ENCODE results near the gene STARD13. TPM values are rescaled to one million over a fixed set of nuclear protein-coding genes. Genes with fewer than 3 reads are reported as not detected.
"Not testable (repeated sequence)": the region's sequence is repeated elsewhere in the genome, so short reads cannot be mapped to it uniquely, and the experiment has no call there.

The STARD13 gene
- total RNA-seq, 6 experiments from 2014 or later, result 27.9 to 38.3 (median 34.5) TPM

DNA sequence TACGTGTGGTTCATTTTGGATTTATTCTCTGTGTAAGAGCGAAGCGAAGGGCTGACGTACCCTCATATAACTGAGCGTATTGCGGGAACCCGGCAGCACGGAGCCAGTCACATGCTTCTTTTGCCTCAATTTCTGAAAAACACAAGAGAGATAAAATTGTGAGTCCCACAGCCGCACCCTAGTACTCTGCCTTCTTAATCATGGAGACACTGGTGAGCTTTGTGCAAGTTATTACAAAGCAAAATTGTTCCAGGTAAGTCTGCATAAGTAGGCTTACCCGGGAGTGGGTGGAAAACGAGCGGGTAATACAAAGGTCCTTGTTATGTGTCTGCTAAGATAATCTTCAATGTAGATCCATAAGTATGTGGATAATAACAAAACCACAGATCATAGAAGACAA lies 118.1 kb downstream of the STARD13 start:
- H3K36me3 Mint-ChIP-seq (ENCODE audit: low read depth), result peaks cover 62% of the 10 kb centered on the region

DNA sequence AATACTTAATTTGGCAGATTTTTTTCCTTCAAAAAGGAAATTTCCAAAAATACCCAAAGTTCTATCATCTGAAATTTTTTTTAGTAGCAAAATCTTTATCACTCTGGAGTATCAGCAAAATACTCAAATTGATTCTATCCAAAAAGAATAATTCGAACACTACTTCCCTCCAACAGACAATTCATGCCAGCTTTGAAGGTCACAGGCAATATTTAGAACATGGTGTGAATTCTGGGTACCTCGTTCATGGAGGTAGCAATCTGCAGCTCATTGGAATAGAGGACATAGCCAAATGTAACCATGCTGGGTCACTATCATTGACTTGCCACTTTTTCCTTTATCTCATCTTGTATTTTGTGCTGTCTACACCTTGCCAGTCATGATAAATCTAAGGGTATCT lies 119.8 kb downstream of the STARD13 start:
- peaks cover 62% of the 10 kb centered on the region for H3K36me3 Mint-ChIP-seq (ENCODE audit: low read depth)
- TF ChIP-seq, protein P1, sequence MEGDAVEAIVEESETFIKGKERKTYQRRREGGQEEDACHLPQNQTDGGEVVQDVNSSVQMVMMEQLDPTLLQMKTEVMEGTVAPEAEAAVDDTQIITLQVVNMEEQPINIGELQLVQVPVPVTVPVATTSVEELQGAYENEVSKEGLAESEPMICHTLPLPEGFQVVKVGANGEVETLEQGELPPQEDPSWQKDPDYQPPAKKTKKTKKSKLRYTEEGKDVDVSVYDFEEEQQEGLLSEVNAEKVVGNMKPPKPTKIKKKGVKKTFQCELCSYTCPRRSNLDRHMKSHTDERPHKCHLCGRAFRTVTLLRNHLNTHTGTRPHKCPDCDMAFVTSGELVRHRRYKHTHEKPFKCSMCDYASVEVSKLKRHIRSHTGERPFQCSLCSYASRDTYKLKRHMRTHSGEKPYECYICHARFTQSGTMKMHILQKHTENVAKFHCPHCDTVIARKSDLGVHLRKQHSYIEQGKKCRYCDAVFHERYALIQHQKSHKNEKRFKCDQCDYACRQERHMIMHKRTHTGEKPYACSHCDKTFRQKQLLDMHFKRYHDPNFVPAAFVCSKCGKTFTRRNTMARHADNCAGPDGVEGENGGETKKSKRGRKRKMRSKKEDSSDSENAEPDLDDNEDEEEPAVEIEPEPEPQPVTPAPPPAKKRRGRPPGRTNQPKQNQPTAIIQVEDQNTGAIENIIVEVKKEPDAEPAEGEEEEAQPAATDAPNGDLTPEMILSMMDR (IDR thresholded peaks at IDR 0.05), result no peak
- H3K9me3 Mint-ChIP-seq, result peaks cover 23% of the 10 kb centered on the region
- peaks cover 56% of the 10 kb centered on the region for H3K4me1 Mint-ChIP-seq (ENCODE audit: low read depth)
- DNase-seq, result no peak
- H3K27me3 Mint-ChIP-seq (ENCODE audit: insufficient read depth), result no peaks in the 10 kb centered on the region
- H3K4me3 Mint-ChIP-seq, result no peak overlapping the region
- H3K27ac Mint-ChIP-seq, result no peak overlapping the region

More for the DNA sequence above, 118.1 kb downstream of the STARD13 start:
- Mint-ChIP-seq H3K9me3 (peaks cover 13% of the 10 kb centered on the region), H3K27me3 (ENCODE audit: insufficient read depth) (no peaks in the 10 kb centered on the region), H3K4me3 (no peak overlapping the region), H3K4me1 (ENCODE audit: low read depth) (peaks cover 70% of the 10 kb centered on the region), H3K27ac (no peak overlapping the region; the same call in 1 of the 2 replicates)
- no peak for DNase-seq
- TF ChIP-seq, protein P1 (IDR thresholded peaks at IDR 0.05), result no peak

DNA sequence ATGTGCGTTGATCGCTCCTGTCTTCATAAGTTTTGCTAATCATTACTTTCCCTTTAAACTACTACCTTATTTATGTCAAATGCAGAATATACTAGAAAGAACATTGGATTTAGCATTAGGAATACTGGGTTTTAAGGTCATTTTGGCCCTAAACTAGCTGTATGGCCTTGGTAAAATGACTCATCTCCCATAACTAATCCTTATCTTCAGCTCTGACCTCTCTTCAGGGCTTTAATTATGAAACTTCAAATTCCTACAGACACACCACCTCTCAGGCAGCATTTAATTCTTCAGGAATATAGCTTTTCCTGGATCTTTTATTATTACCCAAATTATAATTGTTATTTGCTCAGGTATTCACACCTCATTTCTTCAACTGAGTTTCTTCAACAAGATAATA lies 121.2 kb downstream of the STARD13 start:
- Mint-ChIP-seq H3K27ac (no peak overlapping the region; the same call in 1 of the 2 replicates), H3K27me3 (ENCODE audit: insufficient read depth) (no peaks in the 10 kb centered on the region), H3K36me3 (ENCODE audit: low read depth) (peaks cover 70% of the 10 kb centered on the region), H3K4me1 (ENCODE audit: low read depth) (peaks cover 48% of the 10 kb centered on the region), H3K4me3 (no peak overlapping the region), H3K9me3 (peaks cover 23% of the 10 kb centered on the region)
- no peak for DNase-seq
- TF ChIP-seq, protein P1 (IDR thresholded peaks at IDR 0.05), result no peak

DNA sequence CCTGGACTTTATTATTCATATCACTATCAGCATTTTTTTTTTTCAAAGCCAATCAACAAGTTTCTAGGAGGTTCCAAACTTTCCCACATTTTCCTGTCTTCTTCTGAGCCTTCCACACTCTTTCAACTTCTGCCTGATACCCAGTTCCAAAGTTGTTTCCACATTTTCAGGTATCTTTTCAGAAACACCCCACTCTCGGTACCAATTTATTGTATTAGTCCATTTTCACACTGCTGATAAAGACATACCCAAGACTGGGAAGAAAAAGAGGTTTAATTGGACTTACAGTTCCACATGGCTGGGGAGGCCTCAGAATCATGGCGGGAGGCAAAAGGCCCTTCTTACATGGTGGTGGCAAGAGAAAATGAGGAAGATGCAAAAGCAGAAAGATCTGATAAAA lies 122.8 kb downstream of the STARD13 start:
- Mint-ChIP-seq H3K9me3 (peaks cover 23% of the 10 kb centered on the region), H3K36me3 (ENCODE audit: low read depth) (peaks cover 73% of the 10 kb centered on the region), H3K4me1 (ENCODE audit: low read depth) (peaks cover 32% of the 10 kb centered on the region)
- H3K4me3 Mint-ChIP-seq; DNase-seq; H3K27ac Mint-ChIP-seq; H3K27me3 Mint-ChIP-seq (ENCODE audit: insufficient read depth): not testable (repeated sequence)

DNA sequence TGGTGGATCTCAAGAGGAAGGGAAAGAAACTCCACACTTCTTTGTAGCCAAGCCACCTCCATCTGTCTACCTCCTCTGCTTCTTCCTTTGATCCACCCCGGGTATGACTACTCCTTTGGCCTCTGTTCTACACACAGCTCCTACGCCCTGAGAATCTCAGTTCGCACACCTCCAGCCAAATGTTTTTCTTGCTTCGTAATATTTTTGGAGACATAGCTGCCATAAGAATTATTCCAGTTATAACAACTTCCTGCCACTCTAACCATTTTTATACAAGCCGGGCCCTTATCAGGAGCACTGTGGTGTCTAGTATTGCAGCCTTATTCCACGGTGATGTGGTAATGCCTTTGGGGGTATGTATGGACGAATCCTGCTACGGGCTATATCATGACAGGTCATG lies 126.7 kb downstream of the STARD13 start:
- Mint-ChIP-seq H3K27me3 (ENCODE audit: insufficient read depth) (peaks cover 3% of the 10 kb centered on the region), H3K4me1 (ENCODE audit: low read depth) (peaks cover 20% of the 10 kb centered on the region), H3K36me3 (ENCODE audit: low read depth) (peaks cover 45% of the 10 kb centered on the region), H3K27ac (no peak overlapping the region), H3K4me3 (no peak overlapping the region), H3K9me3 (peaks cover 19% of the 10 kb centered on the region)
- TF ChIP-seq, protein P1 (IDR thresholded peaks at IDR 0.05), result no peak
- no peak for DNase-seq

DNA sequence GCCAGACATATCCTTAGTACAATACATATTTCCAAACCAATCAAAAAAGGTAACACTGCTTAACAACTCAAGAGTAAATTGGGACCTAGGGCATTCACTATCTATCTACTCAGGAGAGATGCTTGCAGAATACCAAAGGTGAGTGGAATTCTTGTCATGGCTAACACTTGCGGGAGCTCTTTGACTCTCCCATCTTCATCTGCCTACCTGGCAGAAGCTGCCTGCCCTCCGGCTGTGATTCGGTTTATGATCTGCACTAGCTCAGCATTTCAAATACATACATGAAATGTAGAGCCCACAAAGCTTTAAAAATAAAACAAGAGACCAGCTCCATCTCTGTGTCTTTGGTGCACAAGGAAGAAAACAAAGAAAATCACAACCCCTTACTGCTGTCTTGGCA lies 127.3 kb downstream of the STARD13 start:
- TF ChIP-seq, protein P1 (IDR thresholded peaks at IDR 0.05), result no peak
- Mint-ChIP-seq H3K4me1 (ENCODE audit: low read depth) (peaks cover 24% of the 10 kb centered on the region), H3K4me3 (no peak overlapping the region), H3K36me3 (ENCODE audit: low read depth) (peaks cover 43% of the 10 kb centered on the region), H3K27ac (no peak overlapping the region), H3K9me3 (peaks cover 18% of the 10 kb centered on the region), H3K27me3 (ENCODE audit: insufficient read depth) (peaks cover 3% of the 10 kb centered on the region)
- DNase-seq, result no peak
